ENCODE data around the gene IKZF2.

The IKZF2 gene

DNA sequence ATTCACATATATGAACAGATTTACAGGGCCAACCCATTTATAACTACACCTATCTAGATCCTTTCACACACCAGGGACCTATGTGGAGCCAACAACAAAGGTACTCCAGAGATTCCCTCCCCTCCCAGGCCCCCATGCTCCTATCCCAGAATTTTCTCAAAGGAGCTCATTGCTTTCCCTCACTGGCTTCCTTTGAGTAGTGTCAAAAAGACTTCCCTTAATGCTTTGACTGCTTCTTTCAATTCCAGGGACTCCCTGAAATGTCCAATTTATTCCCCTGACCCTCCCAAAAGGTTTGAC lies 46.6 kb downstream of the IKZF2 start:
- no peak for DNase-seq
- in situ Hi-C loops (cut with MboI; ENCODE audit: low pct_unique_long_range_greater_than_20kb, low sequenced_read_pairs), result no loop called here

DNA sequence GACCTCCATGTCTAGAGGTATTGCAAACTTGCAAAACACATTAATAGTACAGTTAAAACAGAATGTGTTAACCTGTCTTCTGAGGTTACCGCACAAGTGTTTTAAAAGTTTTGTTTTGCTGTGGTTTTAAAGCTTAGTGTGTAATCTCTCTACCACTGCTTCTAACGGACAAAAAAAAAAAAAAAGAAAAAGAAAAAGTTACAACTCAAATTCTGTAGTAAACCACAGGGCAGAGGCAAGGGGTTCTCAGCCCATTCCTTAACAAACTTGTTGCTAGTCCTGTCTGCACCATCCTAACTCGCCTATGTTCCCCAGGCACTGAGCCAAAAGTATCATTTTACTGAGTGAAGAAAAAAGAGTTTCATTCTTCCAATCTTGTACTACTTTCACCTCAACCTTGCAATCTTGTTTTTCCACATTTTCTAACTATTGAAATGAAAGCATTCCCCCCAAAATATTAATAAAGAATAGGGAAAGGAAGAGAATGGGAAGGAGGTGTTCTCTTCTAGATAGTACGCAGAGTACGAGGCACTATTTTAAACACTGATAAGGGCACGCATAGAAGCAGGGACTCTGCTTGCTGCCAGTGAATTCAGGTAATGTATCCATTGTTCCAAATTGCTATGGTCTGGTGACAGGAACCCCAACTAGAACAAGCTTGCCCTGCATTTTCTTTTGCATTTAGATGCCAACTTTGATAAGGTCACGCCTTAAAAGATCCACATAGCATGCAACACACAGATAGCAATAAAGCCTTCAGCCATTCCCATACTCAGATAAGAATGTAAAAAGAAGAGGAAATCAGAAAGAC lies 47.1 kb downstream of the IKZF2 start:
- in situ Hi-C loops (cut with MboI; ENCODE audit: low pct_unique_long_range_greater_than_20kb, low sequenced_read_pairs), result no loop called here
- peak; percentile 58 for DNase-seq

DNA sequence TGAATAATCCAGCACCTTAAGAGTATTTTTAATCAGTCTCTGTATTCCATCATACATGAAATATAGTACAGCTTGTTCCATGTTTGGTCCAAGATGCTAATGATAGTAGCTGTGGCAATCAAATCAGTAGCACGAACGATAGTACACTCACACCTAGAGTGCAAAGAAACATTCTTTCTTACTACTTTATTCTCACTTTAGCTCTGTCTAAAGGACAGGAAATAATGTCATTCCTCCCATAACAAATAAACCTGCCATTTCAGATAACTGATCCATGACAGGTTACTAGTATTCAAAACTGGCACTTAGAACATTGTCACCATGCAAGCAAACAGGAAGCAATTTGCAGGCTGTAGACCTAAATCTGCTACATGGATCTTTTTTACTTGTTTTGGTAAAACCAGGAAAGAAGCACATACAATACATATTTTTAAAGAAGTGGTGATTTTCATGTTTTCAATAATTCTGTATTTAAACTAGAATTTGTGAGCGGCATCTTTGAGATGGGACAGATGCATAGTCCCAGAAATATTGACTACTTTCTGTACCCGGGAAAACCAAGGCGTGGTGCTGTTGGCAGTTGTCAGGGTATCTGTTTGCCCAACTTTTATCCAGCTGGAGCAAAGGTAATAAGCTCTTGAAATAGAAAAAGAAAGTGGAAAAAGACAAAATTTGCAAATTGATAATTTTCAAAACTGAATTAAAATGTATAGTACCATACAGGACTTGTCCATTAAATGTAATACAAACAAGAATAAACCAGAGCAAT lies 49.5 kb downstream of the IKZF2 start:
- DNase-seq, result peak; percentile 33

GRCh38 chr2:213101109-213101508 lies 50.3 kb downstream of the IKZF2 start:
- in situ Hi-C loops (cut with MboI; ENCODE audit: low pct_unique_long_range_greater_than_20kb, low sequenced_read_pairs), result no loop called here
- no peak for DNase-seq

More for the DNA sequence above, 49.5 kb downstream of the IKZF2 start:
- in situ Hi-C loops (cut with MboI; ENCODE audit: low pct_unique_long_range_greater_than_20kb, low sequenced_read_pairs), result no loop called here

- DNase-seq, result no peak
- in situ Hi-C loops (cut with MboI; ENCODE audit: low pct_unique_long_range_greater_than_20kb, low sequenced_read_pairs), result no loop called here
Measured at GRCh38 chr2:213098612-213099011, 52.8 kb downstream of the IKZF2 start.

GRCh38 chr2:213091765-213092164 lies 59.6 kb downstream of the IKZF2 start:
- in situ Hi-C loops (cut with MboI; ENCODE audit: low pct_unique_long_range_greater_than_20kb, low sequenced_read_pairs), result no loop called here
- no peak for DNase-seq

DNA sequence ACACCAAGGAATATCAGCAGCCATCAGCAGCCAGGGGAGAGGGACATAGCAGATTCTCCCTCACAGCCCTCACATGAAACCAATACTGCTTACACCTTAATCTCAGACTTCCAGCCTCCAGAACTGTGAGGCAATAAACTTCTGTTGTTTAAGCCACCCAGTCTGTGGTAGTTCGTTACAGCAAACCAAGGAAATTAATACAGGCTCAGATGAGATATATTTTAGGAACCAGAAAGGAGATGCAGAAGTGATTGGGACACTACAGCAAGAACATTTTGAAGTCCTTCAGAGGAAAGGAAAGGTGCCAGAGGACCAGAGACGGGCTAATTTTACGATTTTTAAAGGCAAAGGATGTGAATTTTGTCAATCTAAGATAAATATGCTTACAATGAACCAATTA lies 60.6 kb downstream of the IKZF2 start:
- no peak for DNase-seq
- in situ Hi-C loops (cut with MboI; ENCODE audit: low pct_unique_long_range_greater_than_20kb, low sequenced_read_pairs), result no loop called here

DNA sequence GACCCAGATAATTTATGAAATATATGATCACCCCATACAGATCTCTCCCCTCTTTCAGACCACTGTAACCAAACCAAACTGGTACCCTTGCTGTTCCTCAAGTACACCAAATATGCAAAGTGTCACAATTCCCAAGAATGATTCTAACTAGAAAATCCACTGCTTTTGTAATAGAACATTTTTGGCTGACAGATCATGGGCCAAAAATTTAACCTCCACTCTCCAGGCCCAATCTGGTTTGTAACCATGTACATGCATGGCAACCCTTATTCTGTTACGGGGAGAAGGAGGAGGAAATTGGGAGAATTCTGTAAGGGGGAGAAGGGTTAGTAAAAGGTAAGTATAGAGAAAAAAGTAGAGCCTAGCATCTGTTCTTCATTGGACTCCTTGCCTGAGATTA lies 62.0 kb downstream of the IKZF2 start:
- no peak for DNase-seq
- in situ Hi-C loops (cut with MboI; ENCODE audit: low pct_unique_long_range_greater_than_20kb, low sequenced_read_pairs), result no loop called here

- in situ Hi-C loops (cut with MboI; ENCODE audit: low pct_unique_long_range_greater_than_20kb, low sequenced_read_pairs), result no loop called here
- DNase-seq, result no peak
Measured at GRCh38 chr2:213087040-213087439, 64.4 kb downstream of the IKZF2 start.

- DNase-seq, result no peak
- in situ Hi-C loops (cut with MboI; ENCODE audit: low pct_unique_long_range_greater_than_20kb, low sequenced_read_pairs), result no loop called here
Measured at GRCh38 chr2:213086571-213086970, 64.8 kb downstream of the IKZF2 start.

DNA sequence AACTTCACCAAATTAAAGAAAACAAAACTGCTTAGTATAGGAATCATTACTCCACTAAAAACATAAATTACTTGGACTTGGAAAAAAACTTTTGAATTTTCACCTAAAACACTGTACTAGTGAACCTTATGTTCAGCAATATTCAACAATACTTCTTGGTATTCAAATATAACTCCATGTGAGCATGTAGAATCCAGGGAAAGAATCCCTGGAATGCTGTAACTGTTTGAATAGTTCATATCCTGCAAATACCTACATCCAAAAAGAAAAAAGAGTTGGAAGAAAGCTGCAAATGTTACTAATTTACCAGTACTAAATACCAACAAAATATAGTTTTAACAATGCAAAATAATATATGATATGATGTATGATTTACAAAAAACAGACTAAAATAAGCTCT lies 65.4 kb downstream of the IKZF2 start:
- in situ Hi-C loops (cut with MboI; ENCODE audit: low pct_unique_long_range_greater_than_20kb, low sequenced_read_pairs), result no loop called here
- no peak for DNase-seq

GRCh38 chr2:213085538-213085937 lies 65.9 kb downstream of the IKZF2 start:
- in situ Hi-C loops (cut with MboI; ENCODE audit: low pct_unique_long_range_greater_than_20kb, low sequenced_read_pairs), result no loop called here

GRCh38 chr2:213084261-213084660 lies 67.2 kb downstream of the IKZF2 start:
- no peak for DNase-seq
- in situ Hi-C loops (cut with MboI; ENCODE audit: low pct_unique_long_range_greater_than_20kb, low sequenced_read_pairs), result no loop called here

More at GRCh38 chr2:213085538-213085937, 65.9 kb downstream of the IKZF2 start:
- DNase-seq, result no peak

- no peak for DNase-seq
- in situ Hi-C loops (cut with MboI; ENCODE audit: low pct_unique_long_range_greater_than_20kb, low sequenced_read_pairs), result no loop called here
Measured at GRCh38 chr2:213080969-213081617, 70.3 kb downstream of the IKZF2 start.

- in situ Hi-C loops (cut with MboI; ENCODE audit: low pct_unique_long_range_greater_than_20kb, low sequenced_read_pairs), result no loop called here
- DNase-seq, result no peak
Measured at GRCh38 chr2:213079756-213080155, 71.7 kb downstream of the IKZF2 start.

- no peak for DNase-seq
- in situ Hi-C loops (cut with MboI; ENCODE audit: low pct_unique_long_range_greater_than_20kb, low sequenced_read_pairs), result no loop called here
Measured at GRCh38 chr2:213078686-213079085, 72.7 kb downstream of the IKZF2 start.

DNA sequence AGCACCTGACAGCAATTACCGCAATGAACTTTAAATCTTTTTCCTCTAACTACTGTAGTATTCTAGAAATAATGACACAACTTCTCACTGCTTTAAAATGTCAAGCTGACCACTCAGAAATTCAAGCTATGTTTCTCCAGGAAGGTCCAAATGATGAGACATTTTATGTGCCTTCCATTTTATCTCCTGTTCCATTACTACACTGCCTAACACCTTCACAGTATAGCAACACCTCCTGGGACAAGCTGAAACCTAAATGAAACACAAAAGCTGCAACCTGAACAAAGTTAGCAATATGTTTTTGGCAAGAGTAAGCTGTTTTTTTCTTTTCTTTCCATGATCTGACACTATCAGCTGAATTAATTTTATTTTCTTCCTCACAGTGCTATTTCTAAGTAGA lies 81.9 kb downstream of the IKZF2 start:
- in situ Hi-C loops (cut with MboI; ENCODE audit: low pct_unique_long_range_greater_than_20kb, low sequenced_read_pairs), result no loop called here
- DNase-seq, result no peak

- in situ Hi-C loops (cut with MboI; ENCODE audit: low pct_unique_long_range_greater_than_20kb, low sequenced_read_pairs), result no loop called here
- DNase-seq, result peak; percentile 33
Measured at GRCh38 chr2:213068676-213069359, 82.6 kb downstream of the IKZF2 start.

GRCh38 chr2:213067888-213068287 lies 83.5 kb downstream of the IKZF2 start:
- DNase-seq, result no peak
- in situ Hi-C loops (cut with MboI; ENCODE audit: low pct_unique_long_range_greater_than_20kb, low sequenced_read_pairs), result no loop called here

- in situ Hi-C loops (cut with MboI; ENCODE audit: low pct_unique_long_range_greater_than_20kb, low sequenced_read_pairs), result no loop called here
Measured at GRCh38 chr2:213066443-213066743, 85.0 kb downstream of the IKZF2 start.

More at GRCh38 chr2:213066443-213066743, 85.0 kb downstream of the IKZF2 start:
- no peak for DNase-seq

Measured in KBM-7 (cell line).